SK-N-SH (cell line): ENCODE measurements around the gene MEF2A.
A peak's percentile ranks its signal among the peaks of the same experiment; 100 is the strongest.

Experiments
- CTCF ChIP-seq: fragments of 200-600 bp; sonication (generic); IDR thresholded peaks from 2 replicates; pipeline ENCODE4 v1.6.1; 2017; ENCODE audit warnings: antibody characterized with exemption, mild to moderate bottlenecking, moderate library complexity
- ELF1 ChIP-seq: IDR thresholded peaks from 2 replicates; pipeline ENCODE4 v1.4.0; 2012
- EP300 ChIP-seq, 2 experiments: IDR thresholded peaks; 2 replicates each; pipeline versions ENCODE4 v1.4.0 to v1.6.1; 2012; ENCODE audit warnings: borderline replicate concordance in 1 of 2, low read depth in 1 of 2, low read length in 1 of 2
- EZH2phosphoT487 ChIP-seq: fragments of 200-600 bp; sonication (generic); IDR thresholded peaks from 2 replicates; pipeline ENCODE4 v1.6.1; 2017; ENCODE audit warnings: low read depth, mixed run types, mild to moderate bottlenecking, antibody characterized with exemption, moderate library complexity, borderline replicate concordance
- FOXM1 ChIP-seq: IDR thresholded peaks from 2 replicates; pipeline ENCODE4 v1.4.0; 2012; ENCODE audit warnings: low read depth, mild to moderate bottlenecking
- GABPA ChIP-seq: IDR thresholded peaks from 2 replicates; pipeline ENCODE4 v1.4.0; 2012; ENCODE audit warnings: low read depth, mild to moderate bottlenecking
- JUND ChIP-seq: IDR thresholded peaks from 2 replicates; pipeline ENCODE4 v1.4.0; 2012
- NRF1 ChIP-seq: IDR thresholded peaks from 2 replicates; pipeline ENCODE4 v1.6.1; 2012; ENCODE audit warnings: low read depth, mild to moderate bottlenecking, low read length
- POLR2AphosphoS5 ChIP-seq: IDR thresholded peaks from 2 replicates; pipeline ENCODE4 v1.6.1; 2012; ENCODE audit warnings: low read depth, low read length
- RXRA ChIP-seq: IDR thresholded peaks from 2 replicates; pipeline ENCODE4 v1.4.0; 2012; ENCODE audit warnings: low read depth, mild to moderate bottlenecking, borderline replicate concordance
- SIN3A ChIP-seq: IDR thresholded peaks from 2 replicates; pipeline ENCODE4 v1.6.1; 2012; ENCODE audit warnings: low read depth, mild to moderate bottlenecking, low read length, moderate library complexity, borderline replicate concordance
- SMC3 ChIP-seq: IDR thresholded peaks from 2 replicates; pipeline ENCODE4 v1.6.1; 2012; ENCODE audit warnings: low read depth, low read length, improper control_type of control experiment
- TAF1 ChIP-seq: IDR thresholded peaks from 2 replicates; pipeline ENCODE4 v1.6.1; 2012; ENCODE audit warnings: low read depth, mild to moderate bottlenecking, low read length, moderate library complexity, borderline replicate concordance
- TEAD4 ChIP-seq: IDR thresholded peaks from 2 replicates; pipeline ENCODE4 v1.4.0; 2012; ENCODE audit warnings: mild to moderate bottlenecking, borderline replicate concordance; ENCODE audit not compliant: insufficient read depth

- TF ChIP-seq EZH2phosphoT487 (no peak), CTCF (no peak), POLR2AphosphoS5 (0 out of 2 replicates have a peak, but pooled peaks have one; percentile 21), SIN3A (no peak), TAF1 (no peak), FOXM1 (no peak), SMC3 (no peak), JUND (peak; percentile 60), TEAD4 (peak; percentile 36; the same call in 1 of the 2 replicates), EP300 (IDR thresholded peaks at IDR 0.05; ENCODE audit: borderline replicate concordance in 1 of 2, low read depth in 1 of 2, low read length in 1 of 2) (peak in 1 of 2 experiments; percentile 46; a peak in 1 of 4 replicates), ELF1 (no peak), GABPA (no peak), NRF1 (no peak), RXRA (peak; percentile 36; the same call in 1 of the 2 replicates)
Observed at GRCh38 chr15:99536422-99537040, 29.3 kb upstream of the MEF2A start.
